Measurements from ENCODE around the gene ALDH1B1. TPM values are rescaled to one million over a fixed set of nuclear protein-coding genes. Genes with fewer than 3 reads are reported as not detected.

ALDH1B1 gene
- polyA plus RNA-seq, 1 of the 3 experiments (the other 2 are of a cell fraction): 16.5 TPM

- CTCF ChIA-PET: interaction anchor here (0.6 to 10.2 kb wide), 6 partner anchors 9 to 510 kb away, joined by 3 to 93 read pairs (median 5); no protein-coding TSS in a partner anchor
- Histone ChIP-seq H3K4me2 (no peak overlapping the region), H2AFZ (ENCODE audit: low read depth) (no peak overlapping the region), H3K36me3 (replicated peaks in 1 of 2; ENCODE audit: control insufficient read depth in 1 of 2, insufficient read depth in 2 of 2, low read length in 1 of 2) (no peaks in the 10 kb centered on the region), H3K9me3 (no peaks in the 10 kb centered on the region), H3K4me1 (ENCODE audit: control insufficient read depth in 1 of 2, insufficient read depth in 2 of 2, low read depth in 1 of 2, low read length in 1 of 2) (peaks cover 3 to 65% of the 10 kb centered on the region in 2 experiments; a peak in 1 of 4 replicates), H3K27ac (ENCODE audit: low read depth in 2 of 2, low read length in 1 of 2) (no peak overlapping the region; a peak in 1 of 4 replicates), H3K27me3 (ENCODE audit: insufficient read depth) (peaks cover 28% of the 10 kb centered on the region), H3K9me2 (no peaks in the 10 kb centered on the region), H3K79me2 (ENCODE audit: insufficient read depth) (no peaks in the 10 kb centered on the region), H3F3A (replicated peaks; ENCODE audit: insufficient read depth) (no peaks in the 10 kb centered on the region), H3K4me3 (ENCODE audit: low read depth in 2 of 2, low read length in 1 of 2) (no peak overlapping the region), H4K20me1 (ENCODE audit: insufficient read depth) (no peaks in the 10 kb centered on the region), H3K9ac (no peak overlapping the region)
- POLR2A ChIA-PET: interaction anchor here (1.6 kb wide), 1 partner anchor 13 kb away, joined by 3 read pairs; no protein-coding TSS in a partner anchor
- DNase-seq: no peak
- 60% methylated on average over 1 of the region's 1 CpG for WGBS (ENCODE audit: low lambda C conversion rate)
- TF ChIP-seq REST (IDR thresholded peaks at IDR 0.05; ENCODE audit: low read depth, low read length): no peak
Measured at GRCh38 chr9:38418366-38418765, 25.9 kb downstream of the ALDH1B1 start.

GRCh38 chr9:38419181-38419580 is 26.7 kb downstream of the ALDH1B1 start:
- TF ChIP-seq FOXM1 (IDR thresholded peaks at IDR 0.05; ENCODE audit: low read depth): no peak
- TF ChIP-seq MAX (IDR thresholded peaks at IDR 0.05; ENCODE audit: low read depth): no peak
- no peak for TF ChIP-seq PBX3 (IDR thresholded peaks at IDR 0.05)
- no peak for TF ChIP-seq CHD2 (IDR thresholded peaks at IDR 0.05; ENCODE audit: low read length, partially characterized antibody)
- TF ChIP-seq YY1 (IDR thresholded peaks at IDR 0.05; ENCODE audit: low read depth): no peak
- no peak for TF ChIP-seq TEAD4 (IDR thresholded peaks at IDR 0.05; ENCODE audit: borderline replicate concordance, insufficient read depth)
- no peak for TF ChIP-seq REST (IDR thresholded peaks at IDR 0.05; ENCODE audit: low read depth, low read length)
- no peak for TF ChIP-seq MXI1 (IDR thresholded peaks at IDR 0.05; ENCODE audit: low read depth, low read length)
- no peak for TF ChIP-seq EZH2phosphoT487 (IDR thresholded peaks at IDR 0.05; ENCODE audit: borderline replicate concordance, low read depth)
- TF ChIP-seq GATA2 (CRISPR knock-in tag; IDR thresholded peaks at IDR 0.05): no peak
- no peak for TF ChIP-seq SMC3 (IDR thresholded peaks at IDR 0.05; ENCODE audit: low read depth, low read length)
- no peak for TF ChIP-seq ZBTB33 (IDR thresholded peaks at IDR 0.05; ENCODE audit: borderline replicate concordance, low read depth)
- no peak for TF ChIP-seq RXRA (IDR thresholded peaks at IDR 0.05; ENCODE audit: borderline replicate concordance, low read depth)
- TF ChIP-seq TAF1 (IDR thresholded peaks at IDR 0.05; ENCODE audit: borderline replicate concordance, low read depth, low read length): no peak
- CTCF ChIA-PET: interaction anchor here (1.0 to 10.2 kb wide), 5 partner anchors 10 to 45 kb away, joined by 3 to 93 read pairs (median 6); no protein-coding TSS in a partner anchor

More at GRCh38 chr9:38419181-38419580, 26.7 kb downstream of the ALDH1B1 start:
- Histone ChIP-seq H3F3A (replicated peaks; ENCODE audit: insufficient read depth) (no peaks in the 10 kb centered on the region), H3K4me2 (no peak overlapping the region), H3K9ac (no peak overlapping the region), H3K4me3 (ENCODE audit: low read depth in 2 of 2, low read length in 1 of 2) (no peak overlapping the region), H2AFZ (ENCODE audit: low read depth) (no peak overlapping the region), H3K9me2 (no peaks in the 10 kb centered on the region), H4K20me1 (ENCODE audit: insufficient read depth) (no peaks in the 10 kb centered on the region), H3K4me1 (ENCODE audit: control insufficient read depth in 1 of 2, insufficient read depth in 2 of 2, low read depth in 1 of 2, low read length in 1 of 2) (peaks cover 3 to 68% of the 10 kb centered on the region in 2 experiments; a peak in 1 of 4 replicates), H3K36me3 (replicated peaks in 1 of 2; ENCODE audit: control insufficient read depth in 1 of 2, insufficient read depth in 2 of 2, low read length in 1 of 2) (no peaks in the 10 kb centered on the region), H3K79me2 (ENCODE audit: insufficient read depth) (no peaks in the 10 kb centered on the region), H3K27ac (ENCODE audit: low read depth in 2 of 2, low read length in 1 of 2) (no peak overlapping the region; a peak in 1 of 4 replicates), H3K9me3 (no peaks in the 10 kb centered on the region), H3K27me3 (ENCODE audit: insufficient read depth) (peaks cover 33% of the 10 kb centered on the region)
- WGBS (ENCODE audit: low lambda C conversion rate): 77% methylated on average over 5 of the region's 5 CpGs
- DNase-seq: no peak
- POLR2A ChIA-PET: interaction anchor here (1.6 kb wide), 1 partner anchor 14 kb away, joined by 3 read pairs; no protein-coding TSS in a partner anchor
